Fibroblast of villous mesenchyme (primary cell): ENCODE data around the gene NUP43. TPM values are rescaled to one million over a fixed set of nuclear protein-coding genes. Genes with fewer than 3 reads are reported as not detected.
"Not testable (repeated sequence)": the region's sequence is repeated elsewhere in the genome, so short reads cannot be mapped to it uniquely, and the experiment has no call there.

Experiments used
- DNase-seq: peaks from one replicate; pipeline ENCODE4 v3.0.0-alpha.2; 2010; ENCODE audit warnings: low read depth
- H3K4me3 ChIP-seq: 2 replicates; pipeline ENCODE4 v1.5.1; 2011; ENCODE audit warnings: low read depth, mild to moderate bottlenecking, low read length
- total RNA-seq: library from RNA; depleted of rRNA; stranded (reverse); fragments of >200 nt; gene quantifications from 2 replicates; pipeline ENCODE4 v1.2.3, GENCODE V29; 2012
- TF ChIP-seq, protein P1 (sequence below): IDR thresholded peaks from 2 replicates; pipeline ENCODE4 v1.5.1; 2012; ENCODE audit warnings: low read depth, mild to moderate bottlenecking, low read length; ENCODE audit not compliant: insufficient read depth

NUP43 gene
- total RNA-seq, 1 donor = 40.6 TPM

DNA sequence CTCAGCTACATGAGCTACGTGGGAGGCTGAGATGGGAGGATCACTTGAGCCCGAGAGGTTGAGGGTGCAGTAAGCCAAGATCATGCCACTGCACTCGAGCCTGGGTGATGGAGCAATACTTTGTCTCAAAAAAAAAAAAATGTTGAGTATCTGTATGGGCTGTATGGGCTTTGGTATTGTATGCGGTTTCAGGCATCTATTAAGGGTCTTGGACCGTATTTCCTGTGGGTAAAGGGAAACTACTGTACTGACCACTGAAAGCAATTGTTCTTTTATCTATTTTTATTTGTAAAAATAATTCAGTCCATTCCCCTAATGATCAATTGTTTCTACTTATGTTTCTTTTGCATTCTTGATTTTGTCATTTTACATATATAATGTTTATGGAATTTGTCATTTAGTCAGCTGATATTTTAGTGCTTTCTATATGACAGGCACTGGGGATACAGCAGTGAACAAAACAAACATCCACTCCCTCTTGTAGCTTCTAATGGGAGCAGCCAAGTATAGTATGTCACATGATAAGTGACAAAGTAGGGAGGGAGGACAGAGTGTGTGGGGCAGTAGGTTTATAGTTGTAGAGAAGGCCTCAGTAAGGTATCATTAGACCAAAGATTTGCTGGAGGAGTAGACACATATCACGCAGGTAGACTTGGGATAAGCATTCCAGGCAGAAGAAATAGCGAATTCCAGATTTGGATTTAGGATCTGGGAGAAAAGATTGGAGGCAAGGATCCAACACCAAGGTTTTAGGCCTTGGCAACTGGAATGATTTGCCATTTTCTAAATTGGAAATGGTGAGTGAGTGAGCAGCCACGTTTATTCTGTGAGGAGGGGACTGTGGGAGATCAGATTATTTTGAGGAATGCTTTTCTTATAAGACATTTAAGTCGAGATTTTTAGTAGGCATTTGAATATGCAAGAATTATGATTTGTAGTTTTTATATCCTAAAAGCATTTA lies 9.3 kb upstream of the NUP43 start:
- no peak for DNase-seq
- TF ChIP-seq, protein P1, sequence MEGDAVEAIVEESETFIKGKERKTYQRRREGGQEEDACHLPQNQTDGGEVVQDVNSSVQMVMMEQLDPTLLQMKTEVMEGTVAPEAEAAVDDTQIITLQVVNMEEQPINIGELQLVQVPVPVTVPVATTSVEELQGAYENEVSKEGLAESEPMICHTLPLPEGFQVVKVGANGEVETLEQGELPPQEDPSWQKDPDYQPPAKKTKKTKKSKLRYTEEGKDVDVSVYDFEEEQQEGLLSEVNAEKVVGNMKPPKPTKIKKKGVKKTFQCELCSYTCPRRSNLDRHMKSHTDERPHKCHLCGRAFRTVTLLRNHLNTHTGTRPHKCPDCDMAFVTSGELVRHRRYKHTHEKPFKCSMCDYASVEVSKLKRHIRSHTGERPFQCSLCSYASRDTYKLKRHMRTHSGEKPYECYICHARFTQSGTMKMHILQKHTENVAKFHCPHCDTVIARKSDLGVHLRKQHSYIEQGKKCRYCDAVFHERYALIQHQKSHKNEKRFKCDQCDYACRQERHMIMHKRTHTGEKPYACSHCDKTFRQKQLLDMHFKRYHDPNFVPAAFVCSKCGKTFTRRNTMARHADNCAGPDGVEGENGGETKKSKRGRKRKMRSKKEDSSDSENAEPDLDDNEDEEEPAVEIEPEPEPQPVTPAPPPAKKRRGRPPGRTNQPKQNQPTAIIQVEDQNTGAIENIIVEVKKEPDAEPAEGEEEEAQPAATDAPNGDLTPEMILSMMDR = no peak
- no peak overlapping the region for H3K4me3 ChIP-seq

GRCh38 chr6:149754548-149754947 lies 8.2 kb upstream of the NUP43 start:
- no peak overlapping the region for H3K4me3 ChIP-seq
- no peak for DNase-seq

DNA sequence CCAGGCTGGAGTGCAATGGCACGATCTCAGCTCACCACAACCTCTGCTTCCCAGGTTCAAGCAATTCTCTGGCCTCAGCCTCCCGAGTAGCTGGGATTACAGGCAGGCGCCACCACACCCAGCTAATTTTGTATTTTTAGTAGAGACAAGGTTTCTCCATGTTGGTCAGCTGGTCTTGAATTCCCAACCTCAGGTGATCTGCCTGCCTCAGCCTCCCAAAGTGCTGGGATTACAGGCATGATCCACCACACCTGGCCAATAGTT lies 7.0 kb upstream of the NUP43 start:
- not testable (repeated sequence) for H3K4me3 ChIP-seq, DNase-seq

More at GRCh38 chr6:149754548-149754947, 8.2 kb upstream of the NUP43 start:
- TF ChIP-seq, protein P1 = no peak

DNA sequence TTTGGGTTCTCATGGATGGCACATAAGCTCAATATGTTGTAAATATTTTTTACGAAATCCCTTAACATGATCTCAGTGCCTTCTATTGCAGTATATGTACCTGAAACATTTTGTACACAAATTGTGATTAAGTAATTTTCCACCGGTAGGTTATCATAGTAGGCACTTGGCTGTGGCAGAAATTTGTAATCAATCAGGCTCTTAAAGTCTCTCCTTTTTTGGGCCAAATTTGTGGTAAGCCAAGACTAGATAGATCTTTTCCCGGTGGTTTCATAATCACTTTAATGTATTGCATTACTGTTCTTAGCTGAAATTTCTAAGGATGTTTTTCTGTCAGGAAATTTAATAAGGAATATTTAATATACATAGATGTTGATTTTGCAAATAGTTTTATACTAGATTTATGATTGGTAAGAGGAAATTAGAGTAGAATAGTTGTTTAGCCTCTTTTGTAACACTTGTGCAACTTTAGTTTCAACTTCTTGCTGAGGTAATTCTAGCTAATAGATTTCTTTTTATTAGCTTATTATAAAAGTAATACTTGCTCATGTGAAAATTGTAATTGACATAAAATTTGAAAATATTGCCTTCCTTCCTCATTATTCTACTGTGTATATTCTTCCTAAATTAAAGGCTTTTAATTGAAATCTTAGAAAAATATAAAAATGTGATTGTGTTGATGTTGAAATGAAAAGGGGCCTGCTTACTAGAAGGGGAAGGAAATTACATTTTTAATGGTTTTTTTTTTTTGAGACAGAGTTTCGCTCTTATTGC lies 6.5 kb upstream of the NUP43 start:
- no peak overlapping the region for H3K4me3 ChIP-seq
- no peak for DNase-seq
- TF ChIP-seq, protein P1 = no peak

GRCh38 chr6:149751920-149752319 lies 5.6 kb upstream of the NUP43 start:
- DNase-seq, H3K4me3 ChIP-seq: not testable (repeated sequence)

GRCh38 chr6:149751239-149751638 lies 4.9 kb upstream of the NUP43 start:
- peak overlapping the region; percentile 98 for H3K4me3 ChIP-seq
- no peak for DNase-seq
- TF ChIP-seq, protein P1 = no peak

DNA sequence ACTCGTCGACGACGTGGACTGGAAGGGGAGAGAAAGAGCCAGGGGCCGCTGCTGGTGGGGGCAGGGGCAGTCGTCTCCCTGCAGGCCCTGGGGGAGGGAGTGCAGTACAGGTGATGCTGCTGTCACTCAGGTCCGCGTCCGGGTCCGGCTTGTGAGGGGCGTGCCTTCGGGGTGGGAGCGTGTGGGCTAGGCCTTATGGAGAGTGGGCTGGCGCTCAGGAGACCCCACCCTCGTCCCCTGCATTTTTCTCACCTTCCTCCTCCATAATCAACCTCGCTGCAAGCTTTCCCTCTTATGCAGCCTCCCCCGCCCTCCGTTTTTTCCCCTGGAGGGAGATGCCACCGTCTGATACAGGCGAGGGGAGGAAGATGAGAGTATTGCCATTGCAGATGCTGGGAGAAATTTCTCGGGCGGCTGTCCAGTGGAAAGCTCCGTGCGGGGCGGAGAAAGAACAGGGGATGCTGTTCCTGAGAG lies 3.8 kb upstream of the NUP43 start:
- TF ChIP-seq, protein P1 = no peak
- DNase-seq = peak; percentile 71
- H3K4me3 ChIP-seq = peak overlapping the region; percentile 98
